Measurements from ENCODE around the gene GTF2E1.
"Not testable (repeated sequence)": the region's sequence is repeated elsewhere in the genome, so short reads cannot be mapped to it uniquely, and the experiment has no call there.

DNA sequence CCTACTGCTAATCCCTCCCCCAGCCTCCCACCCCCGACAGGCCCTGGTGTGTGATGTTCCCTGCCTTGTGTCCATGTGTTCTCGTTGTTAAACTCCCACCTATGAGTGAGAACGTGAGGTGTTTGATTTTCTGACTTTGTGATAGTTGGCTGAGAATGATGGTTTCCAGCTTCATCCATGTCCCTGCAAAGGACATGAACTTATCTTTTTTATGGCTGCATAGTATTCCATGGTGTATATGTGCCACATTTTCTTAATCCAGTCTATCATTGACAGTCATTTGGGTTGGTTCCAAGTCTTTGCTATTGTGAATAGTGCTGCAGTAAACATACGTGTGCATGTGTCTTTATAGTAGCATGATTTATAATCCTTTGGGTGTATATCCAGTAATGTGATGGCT lies 16.0 kb downstream of the GTF2E1 start:
- TF ChIP-seq, protein P1, sequence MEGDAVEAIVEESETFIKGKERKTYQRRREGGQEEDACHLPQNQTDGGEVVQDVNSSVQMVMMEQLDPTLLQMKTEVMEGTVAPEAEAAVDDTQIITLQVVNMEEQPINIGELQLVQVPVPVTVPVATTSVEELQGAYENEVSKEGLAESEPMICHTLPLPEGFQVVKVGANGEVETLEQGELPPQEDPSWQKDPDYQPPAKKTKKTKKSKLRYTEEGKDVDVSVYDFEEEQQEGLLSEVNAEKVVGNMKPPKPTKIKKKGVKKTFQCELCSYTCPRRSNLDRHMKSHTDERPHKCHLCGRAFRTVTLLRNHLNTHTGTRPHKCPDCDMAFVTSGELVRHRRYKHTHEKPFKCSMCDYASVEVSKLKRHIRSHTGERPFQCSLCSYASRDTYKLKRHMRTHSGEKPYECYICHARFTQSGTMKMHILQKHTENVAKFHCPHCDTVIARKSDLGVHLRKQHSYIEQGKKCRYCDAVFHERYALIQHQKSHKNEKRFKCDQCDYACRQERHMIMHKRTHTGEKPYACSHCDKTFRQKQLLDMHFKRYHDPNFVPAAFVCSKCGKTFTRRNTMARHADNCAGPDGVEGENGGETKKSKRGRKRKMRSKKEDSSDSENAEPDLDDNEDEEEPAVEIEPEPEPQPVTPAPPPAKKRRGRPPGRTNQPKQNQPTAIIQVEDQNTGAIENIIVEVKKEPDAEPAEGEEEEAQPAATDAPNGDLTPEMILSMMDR (IDR thresholded peaks at IDR 0.05) = not testable (repeated sequence)
- not testable (repeated sequence) for TF ChIP-seq EP300 (IDR thresholded peaks at IDR 0.05)

Data from suprapubic skin (tissue), 3 donors.